GM19351 (cell line): Measurements from ENCODE around the gene ACP3.
"Not testable (repeated sequence)": the region's sequence is repeated elsewhere in the genome, so short reads cannot be mapped to it uniquely, and the experiment has no call there.

Source experiments
- ATAC-seq: cut with Tn5 transposase; IDR thresholded peaks from one replicate; pipeline ENCODE4 v1.9.1; 2021; ENCODE audit warnings: mild to moderate bottlenecking, moderate library complexity; ENCODE audit not compliant: unreplicated experiment

Gene ACP3

GRCh38 chr3:132317229-132317948 is at the start of gene ACP3:
Gene ACP3, plus strand, starts transcription at chr3:132317407. Its CDS starts 50 bp downstream, at chr3:132317457.
- peak; percentile 80 for ATAC-seq

- no peak for ATAC-seq
Measured at GRCh38 chr3:132268956-132269355, 48.3 kb upstream of the ACP3 start.

- ATAC-seq = no peak
Measured at GRCh38 chr3:132273036-132273435, 44.2 kb upstream of the ACP3 start.

- no peak for ATAC-seq
Measured at GRCh38 chr3:132276228-132276906, 40.8 kb upstream of the ACP3 start.

- ATAC-seq = no peak
Measured at GRCh38 chr3:132279030-132279429, 38.2 kb upstream of the ACP3 start.

GRCh38 chr3:132283440-132283839 is 33.8 kb upstream of the ACP3 start:
- peak; percentile 55 for ATAC-seq

GRCh38 chr3:132283916-132284405 is 33.2 kb upstream of the ACP3 start:
- no peak for ATAC-seq

- no peak for ATAC-seq
Measured at GRCh38 chr3:132284781-132285619, 32.2 kb upstream of the ACP3 start.

GRCh38 chr3:132285620-132285945 is 31.6 kb upstream of the ACP3 start:
- ATAC-seq = no peak

GRCh38 chr3:132286035-132286434 is 31.2 kb upstream of the ACP3 start:
- no peak for ATAC-seq

- ATAC-seq = no peak
Measured at GRCh38 chr3:132288357-132288756, 28.9 kb upstream of the ACP3 start.

GRCh38 chr3:132289316-132289715 is 27.9 kb upstream of the ACP3 start:
- no peak for ATAC-seq

GRCh38 chr3:132290833-132291232 is 26.4 kb upstream of the ACP3 start:
- no peak for ATAC-seq

GRCh38 chr3:132292042-132292441 is 25.2 kb upstream of the ACP3 start:
- no peak for ATAC-seq

GRCh38 chr3:132293251-132293650 is 24.0 kb upstream of the ACP3 start:
- no peak for ATAC-seq

GRCh38 chr3:132294906-132295305 is 22.3 kb upstream of the ACP3 start:
- no peak for ATAC-seq

- ATAC-seq = not testable (repeated sequence)
Measured at GRCh38 chr3:132303336-132304201, 13.6 kb upstream of the ACP3 start.

GRCh38 chr3:132304351-132304750 is 12.9 kb upstream of the ACP3 start:
- not testable (repeated sequence) for ATAC-seq

- not testable (repeated sequence) for ATAC-seq
Measured at GRCh38 chr3:132310057-132310456, 7.2 kb upstream of the ACP3 start.

GRCh38 chr3:132311316-132311715 is 5.9 kb upstream of the ACP3 start:
- no peak for ATAC-seq

GRCh38 chr3:132311841-132312240 is 5.4 kb upstream of the ACP3 start:
- no peak for ATAC-seq
